ENCODE data around the gene TEX12. TPM values are rescaled to one million over a fixed set of nuclear protein-coding genes. Genes with fewer than 3 reads are reported as not detected.

TEX12 gene
- total RNA-seq, 1 experiment from 2014 or later, result not detected

Other genes with a start within 250 kb of the TEX12 start
- gene C11orf52, start 248.5 kb upstream of the TEX12 start, total RNA-seq (2014; rRNA removed; shearing (Covaris generic); ENCODE audit: low replicate concordance), result not detected in 2 replicates
- gene DIXDC1, start 230.0 kb upstream of the TEX12 start, total RNA-seq (2014; rRNA removed; shearing (Covaris generic); ENCODE audit: low replicate concordance), result 5.2 and 7.0 TPM in 2 replicates
- gene DLAT, start 142.0 kb upstream of the TEX12 start, total RNA-seq (2014; rRNA removed; shearing (Covaris generic); ENCODE audit: low replicate concordance), result 33.1 and 39.8 TPM in 2 replicates
- gene PIH1D2, start 93.4 kb upstream of the TEX12 start, total RNA-seq (2014; rRNA removed; shearing (Covaris generic); ENCODE audit: low replicate concordance), result 4.9 and 14.6 TPM in 2 replicates
- 27.8 and 56.9 TPM in 2 replicates for gene NKAPD1, start 93.1 kb upstream of the TEX12 start, total RNA-seq (2014; rRNA removed; shearing (Covaris generic); ENCODE audit: low replicate concordance)
- 38.3 and 47.0 TPM in 2 replicates for gene TIMM8B, start 80.6 kb upstream of the TEX12 start, total RNA-seq (2014; rRNA removed; shearing (Covaris generic); ENCODE audit: low replicate concordance)
- gene SDHD, start 80.5 kb upstream of the TEX12 start, total RNA-seq (2014; rRNA removed; shearing (Covaris generic); ENCODE audit: low replicate concordance), result 188 and 203 TPM in 2 replicates
- gene IL18, start 3.3 kb upstream of the TEX12 start, total RNA-seq (2014; rRNA removed; shearing (Covaris generic); ENCODE audit: low replicate concordance), result 73.8 and 92.8 TPM in 2 replicates
- 0.54 and 1.1 TPM in 2 replicates for gene BCO2, start 8.1 kb downstream of the TEX12 start, total RNA-seq (2014; rRNA removed; shearing (Covaris generic); ENCODE audit: low replicate concordance)
- gene PTS, start 59.1 kb downstream of the TEX12 start, total RNA-seq (2014; rRNA removed; shearing (Covaris generic); ENCODE audit: low replicate concordance), result 64.0 and 98.2 TPM in 2 replicates
- not detected in 2 replicates for gene PLET1, start 93.5 kb downstream of the TEX12 start, total RNA-seq (2014; rRNA removed; shearing (Covaris generic); ENCODE audit: low replicate concordance)

Measured in MG63 (cell line).